OCI-LY3 (cell line): Measurements from ENCODE around the gene UPK3A.

ENCODE experiments used
- H2AFZ ChIP-seq: fragments of 200-600, 300-600 bp; shearing (Covaris generic); 2 replicates; pipeline ENCODE4 v1.6.0; 2014; ENCODE audit warnings: antibody characterized with exemption, low read depth, low read length
- H3K27ac ChIP-seq: fragments of 200-600, 300-600 bp; sonication (generic); 2 replicates; pipeline ENCODE4 v1.5.1; 2014; ENCODE audit warnings: mild to moderate bottlenecking, low read length, moderate library complexity, mixed read lengths
- H3K27me3 ChIP-seq: fragments of 200-600, 300-600 bp; sonication (generic); 2 replicates; pipeline ENCODE4 v1.6.1; 2014; ENCODE audit warnings: low read depth, low read length, mixed read lengths
- H3K36me3 ChIP-seq: fragments of 200-600, 300-600 bp; sonication (generic); replicated peaks from 2 replicates; pipeline ENCODE3; 2014; ENCODE audit warnings: low read depth, low read length, mixed read lengths
- H3K4me1 ChIP-seq: fragments of 300-600, 200-600 bp; sonication (generic); 2 replicates; pipeline ENCODE4 v1.6.1; 2014; ENCODE audit warnings: low read length, mixed read lengths
- H3K4me2 ChIP-seq: fragments of 200-600, 300-600 bp; sonication (generic); 2 replicates; pipeline ENCODE4 v1.6.1; 2014; ENCODE audit warnings: low read length, mixed read lengths
- H3K4me3 ChIP-seq: fragments of 300-600, 200-600 bp; sonication (generic); 2 replicates; pipeline ENCODE4 v1.5.1; 2014; ENCODE audit warnings: antibody characterized with exemption, mild to moderate bottlenecking, low read length, moderate library complexity
- H3K79me2 ChIP-seq: fragments of 300-600, 200-600 bp; shearing (Covaris generic); 2 replicates; pipeline ENCODE4 v1.6.1; 2014; ENCODE audit warnings: mild to moderate bottlenecking, low read length, mixed read lengths
- H3K9ac ChIP-seq: fragments of 300-600, 200-600 bp; shearing (Covaris generic); 2 replicates; pipeline ENCODE4 v1.6.0; 2014; ENCODE audit warnings: mild to moderate bottlenecking, low read length, moderate library complexity
- H3K9me3 ChIP-seq: fragments of 200-600, 300-600 bp; shearing (Covaris generic); 2 replicates; pipeline ENCODE4 v1.6.1; 2014; ENCODE audit warnings: low read length, mixed read lengths; ENCODE audit not compliant: insufficient read depth
- H4K20me1 ChIP-seq: fragments of 200-600, 300-600 bp; sonication (generic); 2 replicates; pipeline ENCODE4 v1.6.1; 2016; ENCODE audit warnings: low read length, mixed read lengths; ENCODE audit not compliant: insufficient read depth
- CTCF ChIP-seq: fragments of 200-600, 300-600 bp; sonication (generic); IDR thresholded peaks from 2 replicates; pipeline ENCODE4 v1.5.1; 2014; ENCODE audit warnings: antibody characterized with exemption, low read length, low read depth
- EZH2phosphoT487 ChIP-seq: fragments of 200-600 bp; shearing (Covaris generic); IDR thresholded peaks from 2 replicates; pipeline ENCODE4 v1.6.1; 2018; ENCODE audit warnings: antibody characterized with exemption, mixed run types, low read depth

Gene UPK3A

GRCh38 chr22:45262931-45263462 is 21.8 kb upstream of the UPK3A start:
- H4K20me1 ChIP-seq: peaks cover 12% of the 10 kb centered on the region
- H3K27me3 ChIP-seq: peaks cover 78% of the 10 kb centered on the region
- no peak overlapping the region for H3K27ac ChIP-seq
- no peaks in the 10 kb centered on the region for H3K79me2 ChIP-seq
- H3K36me3 ChIP-seq: no peaks in the 10 kb centered on the region
- H3K4me3 ChIP-seq: peak overlapping the region; percentile 44
- H3K9ac ChIP-seq: no peak overlapping the region
- no peaks in the 10 kb centered on the region for H3K9me3 ChIP-seq
- H3K4me2 ChIP-seq: peak overlapping the region; percentile 69
- peaks cover 30% of the 10 kb centered on the region for H3K4me1 ChIP-seq
- H2AFZ ChIP-seq: no peak overlapping the region
- TF ChIP-seq EZH2phosphoT487 (no peak), CTCF (no peak)

GRCh38 chr22:45263463-45264269 is 21.1 kb upstream of the UPK3A start:
- peak overlapping the region; percentile 69 for H3K4me2 ChIP-seq
- H4K20me1 ChIP-seq: peaks cover 12% of the 10 kb centered on the region
- TF ChIP-seq CTCF (peak; percentile 67), EZH2phosphoT487 (no peak)
- H2AFZ ChIP-seq: no peak overlapping the region
- peak overlapping the region; percentile 44 for H3K4me3 ChIP-seq
- H3K27me3 ChIP-seq: peaks cover 75% of the 10 kb centered on the region
- no peaks in the 10 kb centered on the region for H3K79me2 ChIP-seq
- H3K9ac ChIP-seq: no peak overlapping the region
- H3K27ac ChIP-seq: no peak overlapping the region
- peaks cover 31% of the 10 kb centered on the region for H3K4me1 ChIP-seq
- H3K36me3 ChIP-seq: no peaks in the 10 kb centered on the region
- no peaks in the 10 kb centered on the region for H3K9me3 ChIP-seq

GRCh38 chr22:45265535-45265934 is 19.2 kb upstream of the UPK3A start:
- Histone ChIP-seq H3K9ac (no peak overlapping the region), H3K36me3 (no peaks in the 10 kb centered on the region), H3K27ac (no peak overlapping the region), H3K27me3 (peaks cover 70% of the 10 kb centered on the region), H3K4me3 (no peak overlapping the region), H3K79me2 (no peaks in the 10 kb centered on the region), H3K9me3 (no peaks in the 10 kb centered on the region), H4K20me1 (peaks cover 12% of the 10 kb centered on the region), H2AFZ (no peak overlapping the region), H3K4me1 (peaks cover 40% of the 10 kb centered on the region), H3K4me2 (no peak overlapping the region)
- TF ChIP-seq EZH2phosphoT487: no peak
- no peak for TF ChIP-seq CTCF

- Histone ChIP-seq H3K27me3 (peaks cover 59% of the 10 kb centered on the region), H3K36me3 (no peaks in the 10 kb centered on the region), H3K4me2 (peak overlapping the region; percentile 83), H3K4me3 (peak overlapping the region; percentile 63), H3K27ac (no peak overlapping the region), H3K9ac (no peak overlapping the region), H3K4me1 (peaks cover 19% of the 10 kb centered on the region), H2AFZ (no peak overlapping the region), H3K79me2 (no peaks in the 10 kb centered on the region), H3K9me3 (no peaks in the 10 kb centered on the region), H4K20me1 (no peaks in the 10 kb centered on the region)
- TF ChIP-seq CTCF (no peak), EZH2phosphoT487 (no peak)
Measured at GRCh38 chr22:45268167-45268957, 16.4 kb upstream of the UPK3A start.
